WTC11 (cell line): ENCODE results near the gene SKI. TPM values are rescaled to one million over a fixed set of nuclear protein-coding genes. Genes with fewer than 3 reads are reported as not detected.

Experiments used
- ATAC-seq: fragments of 200-7000 bp; cut with Tn5 transposase; 2 replicates; pipeline ENCODE4 v1.10.0; 2021; ENCODE audit warnings: mild to moderate bottlenecking, moderate library complexity
- CTCF ChIA-PET: fragments of 300-600 bp; sonication (Branson Sonifier 250); formaldehyde crosslinking; loops from one replicate; lab custom pipeline; 2021; ENCODE audit warnings: antibody characterized with exemption; lab: Charles Lee
- POLR2A ChIA-PET: fragments of 350-600 bp; sonication (Branson Sonifier 250); formaldehyde crosslinking; loops from one replicate; lab custom pipeline; 2021; ENCODE audit warnings: antibody characterized with exemption; lab: Charles Lee
- DNase-seq: peaks from one replicate; pipeline ENCODE4 v3.0.0; 2021; ENCODE audit warnings: low spot score
- H3K27ac Mint-ChIP-seq: 2 replicates; pipeline ENCODE4 v1.8.0; 2021; ENCODE audit warnings: mixed read lengths
- H3K27me3 Mint-ChIP-seq: 2 replicates; pipeline ENCODE4 v1.8.0; 2021; ENCODE audit warnings: low read depth, mild to moderate bottlenecking, moderate library complexity, mixed read lengths
- H3K36me3 Mint-ChIP-seq: 2 replicates; pipeline ENCODE4 v1.8.0; 2021; ENCODE audit warnings: mixed read lengths
- H3K4me1 Mint-ChIP-seq: 2 replicates; pipeline ENCODE4 v1.8.0; 2022; ENCODE audit warnings: mixed read lengths
- H3K4me3 Mint-ChIP-seq: 2 replicates; pipeline ENCODE4 v1.8.0; 2021; ENCODE audit warnings: mild to moderate bottlenecking, moderate library complexity, mixed read lengths
- H3K9me3 Mint-ChIP-seq: 2 replicates; pipeline ENCODE4 v1.8.0; 2021; ENCODE audit warnings: mixed read lengths
- AFF4 ChIP-seq: sonication (generic); formaldehyde crosslinking; IDR thresholded peaks from 2 replicates; pipeline ENCODE4 v1.8.1; 2023; ENCODE audit warnings: mild to moderate bottlenecking, missing genetic modification reagents, borderline replicate concordance
- ARID4B ChIP-seq: sonication (generic); formaldehyde crosslinking; IDR thresholded peaks from 2 replicates; pipeline ENCODE4 v1.8.0; 2023; ENCODE audit warnings: missing genetic modification reagents, mild to moderate bottlenecking, borderline replicate concordance
- E2F4 ChIP-seq: sonication (generic); formaldehyde crosslinking; IDR thresholded peaks from 2 replicates; pipeline ENCODE4 v1.8.1; 2022; ENCODE audit warnings: low read depth, mild to moderate bottlenecking, moderate library complexity, missing genetic modification reagents, borderline replicate concordance
- GABPB1 ChIP-seq: sonication (generic); formaldehyde crosslinking; IDR thresholded peaks from 2 replicates; pipeline ENCODE4 v1.8.1; 2023; ENCODE audit warnings: mild to moderate bottlenecking, missing genetic modification reagents
- JAZF1 ChIP-seq: fragments of 250-450 bp; sonication (Bioruptor Pico); IDR thresholded peaks from 2 replicates; pipeline ENCODE4 v1.9.0; 2021; ENCODE audit warnings: moderate library complexity, mild to moderate bottlenecking, inconsistent platforms
- MYBL2 ChIP-seq: sonication (generic); formaldehyde crosslinking; IDR thresholded peaks from 2 replicates; pipeline ENCODE4 v1.8.1; 2023; ENCODE audit warnings: mild to moderate bottlenecking, moderate library complexity, missing genetic modification reagents
- NR1H2 ChIP-seq: sonication (generic); formaldehyde crosslinking; IDR thresholded peaks from 2 replicates; pipeline ENCODE4 v1.9.0; 2021; ENCODE audit warnings: mild to moderate bottlenecking, moderate library complexity, missing genetic modification reagents
- OVOL2 ChIP-seq: fragments of 250-450 bp; sonication (Bioruptor Pico); IDR thresholded peaks from 2 replicates; pipeline ENCODE4 v1.9.0; 2021; ENCODE audit warnings: mild to moderate bottlenecking, borderline replicate concordance
- PRRX2 ChIP-seq: fragments of 250-450 bp; sonication (Bioruptor Pico); IDR thresholded peaks from 2 replicates; pipeline ENCODE4 v1.8.0; 2021; ENCODE audit warnings: mild to moderate bottlenecking
- SOX15 ChIP-seq: fragments of 250-450 bp; sonication (Bioruptor Pico); IDR thresholded peaks from 2 replicates; pipeline ENCODE4 v1.9.0; 2021; ENCODE audit warnings: mild to moderate bottlenecking
- USF2 ChIP-seq: sonication (generic); formaldehyde crosslinking; IDR thresholded peaks from 2 replicates; pipeline ENCODE4 v1.8.1; 2023; ENCODE audit warnings: mild to moderate bottlenecking, missing genetic modification reagents, moderate library complexity
- ZNF121 ChIP-seq: sonication (generic); formaldehyde crosslinking; IDR thresholded peaks from 2 replicates; pipeline ENCODE4 v1.8.0; 2023; ENCODE audit warnings: missing genetic modification reagents
- ZNF219 ChIP-seq: sonication (generic); formaldehyde crosslinking; IDR thresholded peaks from 2 replicates; pipeline ENCODE4 v1.8.0; 2023; ENCODE audit warnings: missing genetic modification reagents, mild to moderate bottlenecking, borderline replicate concordance
- ZNF425 ChIP-seq: fragments of 250-450 bp; sonication (Bioruptor Pico); conservative IDR thresholded peaks from 2 replicates; pipeline ENCODE4 v1.9.0; 2021; ENCODE audit warnings: mild to moderate bottlenecking
- total RNA-seq: library from RNA; stranded (reverse); gene quantifications from 3 replicates; pipeline ENCODE4 v1.2.3, GENCODE V29; 2021

SKI gene
- total RNA-seq, 1 experiment from 2014 or later: 88.6 TPM

- TF ChIP-seq E2F4 (CRISPR knock-in tag) (no peak), ZNF425 (CRISPR knock-in tag) (no peak)
These were observed 14.3 kb upstream of the SKI start (continued) for GRCh38 chr1:2213576-2214505.

GRCh38 chr1:2214541-2215241, 13.4 kb upstream of the SKI start:
- TF ChIP-seq PRRX2: no peak
- TF ChIP-seq MYBL2 (CRISPR knock-in tag): no peak
- no peak for TF ChIP-seq AFF4 (CRISPR knock-in tag)
- no peak for TF ChIP-seq NR1H2
- TF ChIP-seq GABPB1 (CRISPR knock-in tag): no peak
- TF ChIP-seq SOX15 (CRISPR knock-in tag): no peak
- no peak for TF ChIP-seq JAZF1 (CRISPR knock-in tag)
- TF ChIP-seq ARID4B (CRISPR knock-in tag): no peak
- no peak for TF ChIP-seq ZNF121 (CRISPR knock-in tag)
- no peak for TF ChIP-seq USF2 (CRISPR knock-in tag)
- TF ChIP-seq OVOL2 (CRISPR knock-in tag): no peak
- no peak for TF ChIP-seq ZNF219 (CRISPR knock-in tag)
- TF ChIP-seq, all 79 proteins: peak for 0
- ATAC-seq (no peak), DNase-seq (no peak)
- no peak overlapping the region for H3K27ac Mint-ChIP-seq
- H3K36me3 Mint-ChIP-seq: no peaks in the 10 kb centered on the region
- ChIA-PET CTCF (interaction anchor here (0.7 to 0.9 kb wide), 2 partner anchors 97 to 100 kb away, joined by 3 to 5 read pairs; no protein-coding TSS in a partner anchor), POLR2A (no interaction called here)
- 0 out of 2 replicates have a peak, but pooled peaks cover 3% of the 10 kb centered on the region for H3K4me1 Mint-ChIP-seq
- H3K4me3 Mint-ChIP-seq: no peak overlapping the region
- no peaks in the 10 kb centered on the region for H3K9me3 Mint-ChIP-seq
- H3K27me3 Mint-ChIP-seq: no peaks in the 10 kb centered on the region; the same call in 1 of the 2 replicates
